T-helper 1 cell treated with Interleukin-12 subunit alpha and Interleukin-12 subunit beta and Interleukin-4 antibody, amounts not matched to agents 30 ng/mL and 1 ng/mL, for 36 hours (primary cell): ENCODE measurements around the gene CLSTN2. TPM values are rescaled to one million over a fixed set of nuclear protein-coding genes. Genes with fewer than 3 reads are reported as not detected.

Source experiments
- intact Hi-C: fragments of 100-400 bp; cut with micrococcal nuclease; formaldehyde crosslinking; loops from one replicate; pipeline ENCODE4 v1.15.1; 2024
- total RNA-seq: library from RNA; stranded (reverse); gene quantifications from 2 replicates; pipeline ENCODE4 v1.2.3, GENCODE V29; 2022

Gene CLSTN2
- total RNA-seq, 1 donor from 2014 or later: 0.05 TPM

- intact Hi-C loops: no loop called here
Measured at GRCh38 chr3:140091143-140091542, 156.2 kb downstream of the CLSTN2 start.

DNA sequence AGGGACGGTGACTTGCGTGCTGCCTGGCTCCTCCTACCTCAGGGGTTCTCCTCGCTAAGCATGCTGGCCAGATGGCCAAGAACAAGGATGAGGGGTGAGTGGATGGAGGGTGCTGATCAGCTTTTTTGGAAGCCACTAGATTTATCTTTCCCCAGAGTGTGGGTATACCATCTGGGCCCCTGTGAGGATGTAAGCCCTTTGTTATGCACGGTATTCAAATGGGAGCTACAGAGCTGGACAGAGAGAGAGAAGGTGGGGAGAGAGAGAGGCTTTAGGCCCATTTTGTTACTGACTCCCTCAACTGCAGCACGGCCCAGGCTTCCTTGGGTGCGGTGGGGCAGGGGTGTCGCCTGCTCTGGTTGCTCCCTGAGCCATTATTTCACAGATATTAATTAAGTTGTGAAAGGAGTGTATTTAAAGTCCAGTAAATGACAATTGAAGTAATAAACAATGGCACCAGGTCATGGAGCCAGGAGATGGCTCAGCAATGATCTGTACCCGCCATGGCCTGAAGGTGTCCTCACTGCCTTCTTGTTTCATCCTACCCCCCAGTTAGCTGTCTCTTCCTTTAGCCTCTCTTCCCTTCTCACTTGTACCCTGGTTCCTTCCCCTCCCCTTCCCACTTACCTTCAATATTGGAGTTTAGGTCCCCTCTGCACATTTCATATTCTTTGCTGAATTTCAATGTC is 158.0 kb downstream of the CLSTN2 start:
- intact Hi-C loops: no loop called here

DNA sequence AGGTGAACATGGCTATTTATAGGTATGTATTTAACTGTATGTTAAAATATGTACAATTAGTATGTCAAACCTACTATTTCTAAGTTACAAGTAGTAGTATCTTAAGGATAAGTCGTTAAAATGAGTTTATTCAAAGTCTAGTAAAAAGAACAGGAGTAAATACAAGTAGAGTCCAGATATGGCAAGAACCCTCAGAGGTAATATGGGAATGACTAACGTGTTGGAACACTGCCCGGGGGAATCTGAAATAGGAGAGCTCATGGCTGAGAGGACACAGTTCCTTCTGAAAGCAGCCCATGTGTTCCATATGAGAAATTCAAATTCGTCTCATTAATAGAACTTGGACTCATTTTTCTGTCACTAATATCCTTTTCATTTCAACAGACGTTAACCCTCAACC is 158.8 kb downstream of the CLSTN2 start:
- intact Hi-C loops: no loop called here

- intact Hi-C loops: no loop called here
Measured at GRCh38 chr3:140094487-140094886, 159.5 kb downstream of the CLSTN2 start.

GRCh38 chr3:140096037-140096436 is 161.1 kb downstream of the CLSTN2 start:
- intact Hi-C loops: no loop called here

DNA sequence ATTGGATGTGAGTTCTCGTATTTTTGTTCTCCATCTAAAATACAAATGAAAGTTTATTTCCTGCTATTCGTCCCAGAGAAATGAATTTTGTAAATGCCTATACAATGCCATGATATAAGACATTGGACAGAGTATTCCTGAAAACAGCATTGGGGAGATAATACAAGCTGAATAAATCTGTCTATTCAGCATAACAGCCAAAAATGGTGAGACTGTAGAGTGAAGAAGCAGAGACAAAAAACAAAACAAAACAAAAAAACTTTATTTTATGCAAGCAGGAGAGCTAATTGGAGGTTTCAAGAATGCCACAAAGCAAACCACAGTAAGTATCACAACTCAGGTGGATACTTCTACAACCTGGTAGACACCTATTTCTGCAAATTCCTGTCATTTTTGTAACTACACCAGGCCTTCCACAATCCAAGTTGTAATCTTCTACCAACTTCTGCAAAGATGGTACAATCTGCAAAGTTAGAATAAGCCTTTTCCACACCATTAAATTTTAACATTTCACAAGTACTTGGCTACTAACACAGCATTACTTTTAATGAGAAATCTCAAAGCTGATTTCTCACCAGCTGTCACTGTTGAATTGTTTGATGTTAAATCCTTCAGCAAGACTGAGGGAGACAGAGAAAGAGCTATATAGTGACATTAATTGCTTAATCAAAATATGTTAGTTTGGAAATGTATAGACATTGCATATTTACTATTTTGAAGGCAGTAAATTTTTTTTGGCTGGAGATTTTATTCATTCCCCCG is 163.1 kb downstream of the CLSTN2 start:
- intact Hi-C loops: no loop called here

- intact Hi-C loops: no loop called here
Measured at GRCh38 chr3:140100479-140100878, 165.5 kb downstream of the CLSTN2 start.

- intact Hi-C loops: no loop called here
Measured at GRCh38 chr3:140103166-140103565, 168.2 kb downstream of the CLSTN2 start.

GRCh38 chr3:140103986-140104645 is 169.1 kb downstream of the CLSTN2 start:
- intact Hi-C loops: no loop called here

DNA sequence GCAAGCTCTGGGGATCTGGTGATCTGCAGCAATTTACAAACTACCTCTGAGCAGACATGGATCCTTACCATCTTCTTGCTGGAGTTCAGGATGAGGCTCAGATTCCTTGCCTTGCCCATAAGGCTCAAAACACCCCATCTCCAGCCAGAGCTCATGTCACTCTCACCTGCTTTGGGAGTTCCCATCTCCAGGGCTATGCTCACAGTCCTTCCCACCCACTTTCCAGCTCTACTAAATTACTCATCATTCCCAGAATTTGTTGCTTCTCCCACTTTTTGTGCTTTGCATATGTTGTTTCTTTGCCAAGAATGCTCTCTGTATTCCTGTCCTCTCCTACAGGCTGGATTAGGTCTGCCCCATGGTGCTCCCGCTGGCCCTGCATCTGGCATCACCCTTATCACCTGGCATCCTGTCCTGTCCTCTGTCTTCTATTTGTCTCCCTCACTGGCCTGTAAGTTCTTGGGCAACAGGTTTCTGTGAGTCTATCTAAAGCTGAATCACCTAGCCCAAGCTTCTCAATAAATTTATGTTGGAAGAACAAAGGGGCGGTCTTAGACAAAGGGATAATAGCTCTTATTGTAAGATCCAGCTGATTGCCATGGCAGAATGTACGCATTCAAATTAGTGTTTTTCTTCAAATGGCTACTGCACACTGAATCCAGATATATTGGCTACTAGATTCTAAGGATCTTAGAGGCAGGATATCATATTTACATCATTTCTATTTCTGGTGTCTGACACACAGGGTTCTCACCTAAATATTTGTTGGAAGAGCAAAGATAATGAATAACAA is 179.2 kb downstream of the CLSTN2 start:
- intact Hi-C loops: no loop called here

DNA sequence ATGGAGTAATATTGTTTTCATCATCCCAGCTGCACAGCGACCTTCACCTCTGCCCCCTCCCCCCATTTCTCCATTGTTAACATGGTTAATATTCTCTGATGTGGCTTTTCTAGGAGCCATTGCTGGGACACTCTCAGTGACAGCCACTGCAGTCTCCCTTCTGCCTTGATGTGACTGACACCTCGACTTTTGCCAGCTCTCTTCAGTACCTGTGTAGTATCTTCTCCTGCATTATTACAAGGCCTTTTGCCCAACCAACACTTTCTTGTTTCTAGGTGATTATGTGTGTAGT is 179.8 kb downstream of the CLSTN2 start:
- intact Hi-C loops: no loop called here

- intact Hi-C loops: no loop called here
Measured at GRCh38 chr3:140117096-140117526, 182.1 kb downstream of the CLSTN2 start.

DNA sequence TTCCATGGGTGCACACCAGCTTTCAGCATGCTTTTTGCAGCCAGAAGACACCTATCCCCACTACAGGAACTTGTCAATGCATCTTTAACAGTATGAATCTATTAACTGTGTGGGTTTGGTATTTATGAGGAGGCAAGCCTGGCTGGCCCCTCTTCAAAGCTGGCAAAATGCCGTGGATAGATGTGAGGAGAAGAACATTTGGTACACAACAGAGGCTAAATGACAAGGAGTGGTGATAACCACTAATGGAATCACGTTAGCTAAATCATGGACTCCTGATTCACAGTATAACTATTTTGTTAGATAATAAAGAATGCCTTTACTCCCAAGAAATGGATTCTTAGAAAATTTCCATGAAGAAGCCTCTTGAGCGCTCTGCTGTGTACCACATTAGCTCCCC is 187.2 kb downstream of the CLSTN2 start:
- intact Hi-C loops: no loop called here

GRCh38 chr3:140128217-140128616 is 193.2 kb downstream of the CLSTN2 start:
- intact Hi-C loops: loop anchor here (1.0 kb wide), 1 partner anchor 735 kb away; no protein-coding TSS in a partner anchor

DNA sequence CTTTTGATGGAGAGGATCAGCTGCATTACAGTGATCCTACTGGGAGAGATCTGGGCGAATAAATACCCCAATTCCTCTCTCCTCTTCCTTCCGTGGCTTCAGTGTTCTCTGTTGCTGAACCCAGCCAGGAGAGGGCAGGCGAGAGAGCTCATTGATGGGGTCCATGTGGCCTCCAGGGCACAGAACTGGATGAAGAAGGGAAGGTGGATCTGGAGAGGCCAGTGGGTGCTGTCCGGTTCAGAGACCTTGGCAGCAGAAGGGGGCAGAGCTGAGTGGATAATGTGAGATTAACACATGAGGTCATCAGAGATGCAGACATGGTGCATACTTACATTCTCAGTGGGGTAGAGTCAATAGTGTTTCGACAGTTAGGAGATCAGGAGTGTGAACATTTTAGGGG is 193.6 kb downstream of the CLSTN2 start:
- intact Hi-C loops: loop anchor here (1.0 kb wide), 1 partner anchor 735 kb away; no protein-coding TSS in a partner anchor

GRCh38 chr3:140129768-140130284 is 194.8 kb downstream of the CLSTN2 start:
- intact Hi-C loops: no loop called here

GRCh38 chr3:140131895-140132294 is 196.9 kb downstream of the CLSTN2 start:
- intact Hi-C loops: no loop called here

DNA sequence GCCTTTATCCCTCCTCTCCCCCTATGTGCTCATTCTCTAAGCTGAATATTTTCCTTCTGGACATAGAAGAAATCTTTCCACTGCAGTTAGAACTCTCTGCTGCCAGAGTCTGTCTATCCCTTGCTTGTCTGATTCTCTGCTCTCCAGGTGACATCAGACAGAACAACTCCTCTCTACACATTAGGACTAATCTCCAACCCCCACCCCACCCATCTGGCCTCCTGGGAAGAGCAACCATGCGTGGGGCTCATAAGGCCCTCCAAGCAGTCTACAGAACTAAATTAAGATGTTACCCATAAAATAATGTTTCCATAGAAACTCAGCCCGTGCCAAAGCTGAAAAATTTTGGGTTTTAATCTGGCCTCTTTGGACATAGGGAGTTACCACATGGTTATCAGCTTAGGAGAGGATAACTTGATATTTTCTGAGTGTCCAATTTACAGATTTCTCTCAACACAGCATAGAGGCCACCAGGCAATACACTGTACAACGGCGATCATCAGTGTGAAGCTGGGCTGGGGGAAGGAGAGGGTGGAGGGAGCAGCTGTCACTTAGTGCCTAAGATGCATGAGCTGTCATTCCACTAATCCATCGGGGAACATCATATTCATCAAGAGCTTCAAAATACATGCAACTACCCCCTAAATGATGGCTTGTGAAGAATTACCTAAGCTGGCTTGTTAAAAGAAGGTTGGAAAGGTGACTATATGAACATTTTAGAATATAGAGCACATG is 199.4 kb downstream of the CLSTN2 start:
- intact Hi-C loops: no loop called here

- intact Hi-C loops: no loop called here
Measured at GRCh38 chr3:140135461-140135860, 200.5 kb downstream of the CLSTN2 start.

DNA sequence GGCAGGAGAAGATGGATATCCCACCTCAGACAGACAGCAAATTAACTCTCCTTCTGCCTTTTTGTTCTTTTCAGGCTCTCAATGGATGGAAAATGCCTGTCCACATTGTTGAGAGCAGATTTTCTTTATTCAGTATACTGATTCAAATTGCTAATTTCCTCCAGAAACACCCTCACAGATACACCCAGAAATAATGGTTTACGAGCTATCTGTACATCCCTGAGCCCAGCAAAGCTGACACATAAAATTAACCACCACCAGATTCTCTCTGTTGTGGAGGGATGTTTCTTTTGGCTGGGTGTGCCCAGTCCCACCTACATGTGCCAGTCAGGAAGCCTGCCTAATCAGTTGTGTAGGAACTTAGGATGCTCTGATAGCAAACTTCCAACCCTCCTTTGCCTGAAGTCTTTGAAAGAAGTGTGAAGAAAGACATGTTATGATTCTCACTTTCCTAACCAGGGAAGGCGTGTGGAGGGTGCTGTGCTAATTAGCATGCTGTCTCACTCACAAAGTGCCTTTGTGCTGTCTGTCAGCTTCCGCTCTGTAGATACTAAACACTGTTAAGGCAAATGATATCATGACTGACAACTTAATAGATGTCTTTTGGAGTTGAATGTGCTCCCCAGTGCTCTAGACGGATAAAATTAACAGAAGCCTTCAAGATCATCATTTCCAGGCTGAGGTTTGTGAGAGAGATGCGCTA is 208.5 kb downstream of the CLSTN2 start:
- intact Hi-C loops: no loop called here
